GM18870 (cell line): ENCODE data around the gene SLC38A4.
"Not testable (repeated sequence)": the region's sequence is repeated elsewhere in the genome, so short reads cannot be mapped to it uniquely, and the experiment has no call there.

Experiments used
- ATAC-seq: cut with Tn5 transposase; IDR thresholded peaks from one replicate; pipeline ENCODE4 v1.9.1; 2021; ENCODE audit warnings: moderate library complexity; ENCODE audit not compliant: unreplicated experiment

Gene SLC38A4, protein sequence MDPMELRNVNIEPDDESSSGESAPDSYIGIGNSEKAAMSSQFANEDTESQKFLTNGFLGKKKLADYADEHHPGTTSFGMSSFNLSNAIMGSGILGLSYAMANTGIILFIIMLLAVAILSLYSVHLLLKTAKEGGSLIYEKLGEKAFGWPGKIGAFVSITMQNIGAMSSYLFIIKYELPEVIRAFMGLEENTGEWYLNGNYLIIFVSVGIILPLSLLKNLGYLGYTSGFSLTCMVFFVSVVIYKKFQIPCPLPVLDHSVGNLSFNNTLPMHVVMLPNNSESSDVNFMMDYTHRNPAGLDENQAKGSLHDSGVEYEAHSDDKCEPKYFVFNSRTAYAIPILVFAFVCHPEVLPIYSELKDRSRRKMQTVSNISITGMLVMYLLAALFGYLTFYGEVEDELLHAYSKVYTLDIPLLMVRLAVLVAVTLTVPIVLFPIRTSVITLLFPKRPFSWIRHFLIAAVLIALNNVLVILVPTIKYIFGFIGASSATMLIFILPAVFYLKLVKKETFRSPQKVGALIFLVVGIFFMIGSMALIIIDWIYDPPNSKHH

DNA sequence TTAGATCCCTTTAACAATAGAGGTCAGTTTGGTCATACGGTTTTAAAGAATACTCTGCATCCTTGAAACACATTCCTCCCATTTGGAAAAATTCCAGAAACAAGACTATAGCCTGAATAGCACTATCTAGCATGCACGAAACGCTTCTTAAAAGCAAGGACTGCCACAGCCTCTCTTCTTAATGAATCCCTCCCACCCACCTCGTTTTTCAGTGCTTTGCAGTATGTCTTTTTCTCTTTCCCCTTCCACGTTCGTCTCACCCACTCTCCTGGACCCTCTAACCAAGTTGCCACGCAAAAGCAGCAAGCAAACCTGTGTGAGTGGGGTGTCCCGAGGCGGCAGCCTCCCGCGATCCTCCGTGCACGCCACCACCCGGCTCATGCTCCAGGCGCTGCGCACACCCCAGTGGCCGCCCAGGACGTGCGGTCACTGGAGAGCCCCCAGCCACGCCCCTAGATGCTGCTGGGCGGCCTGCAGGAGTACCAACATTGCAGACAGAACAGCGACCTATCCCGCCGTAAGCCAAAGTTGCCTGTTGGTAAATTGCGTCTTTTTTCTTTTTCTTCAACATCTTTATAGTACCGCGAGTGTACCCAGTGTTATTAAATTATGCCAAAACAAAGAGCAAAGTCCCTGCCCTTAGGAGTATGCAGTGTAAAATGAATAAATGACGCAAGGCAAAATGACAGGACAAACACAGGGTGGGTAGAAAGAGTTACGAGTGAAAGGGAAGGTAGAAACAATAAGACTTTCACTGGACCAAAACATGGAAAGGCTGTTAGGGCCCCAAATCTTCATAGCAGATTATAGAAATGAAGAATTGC is at the start of gene SLC38A4:
TSS of gene SLC38A4 (minus strand) at position 407 of the 824 bp plus-strand sequence. CDS start 32,926 bp downstream, outside the sequence.
- ATAC-seq, result no peak

DNA sequence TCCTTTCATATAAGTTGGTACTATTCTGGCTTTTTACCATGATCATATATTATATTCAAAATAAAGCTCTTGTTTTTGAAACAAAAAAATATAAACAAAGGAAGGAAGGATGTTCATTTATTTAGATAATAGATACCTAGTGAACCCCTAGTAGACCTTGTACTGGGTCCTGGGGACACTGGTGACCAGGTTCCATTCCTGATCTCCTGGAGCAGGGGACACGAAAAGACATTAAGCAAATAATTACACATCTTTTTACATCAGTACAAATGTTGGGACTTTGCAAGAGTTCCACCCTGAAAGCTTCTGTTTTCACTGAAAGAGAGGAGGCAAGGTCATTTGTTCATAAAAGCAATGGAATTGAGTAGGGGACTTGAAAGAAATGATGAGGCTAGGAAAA is 49.3 kb upstream of the SLC38A4 start:
- ATAC-seq, result no peak

DNA sequence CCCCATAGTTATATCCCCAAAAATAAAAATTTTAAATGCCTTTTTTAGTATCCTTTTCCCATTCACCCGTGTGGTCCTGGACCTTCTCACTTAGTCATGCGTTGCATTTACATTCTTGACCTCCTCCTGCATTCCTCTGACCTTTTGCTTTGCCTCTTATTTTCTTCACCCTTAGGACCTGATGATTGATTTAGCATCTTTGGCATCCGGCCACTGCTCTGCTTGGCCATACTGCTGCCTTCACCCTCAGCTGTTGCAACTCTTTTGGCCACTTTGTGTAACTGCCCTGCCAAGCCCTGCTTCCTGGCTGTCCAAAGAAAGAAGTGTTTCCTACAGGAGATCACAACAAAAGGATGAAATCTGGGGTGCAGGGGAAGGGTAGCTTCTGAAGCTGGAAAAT is 48.8 kb upstream of the SLC38A4 start:
- no peak for ATAC-seq

DNA sequence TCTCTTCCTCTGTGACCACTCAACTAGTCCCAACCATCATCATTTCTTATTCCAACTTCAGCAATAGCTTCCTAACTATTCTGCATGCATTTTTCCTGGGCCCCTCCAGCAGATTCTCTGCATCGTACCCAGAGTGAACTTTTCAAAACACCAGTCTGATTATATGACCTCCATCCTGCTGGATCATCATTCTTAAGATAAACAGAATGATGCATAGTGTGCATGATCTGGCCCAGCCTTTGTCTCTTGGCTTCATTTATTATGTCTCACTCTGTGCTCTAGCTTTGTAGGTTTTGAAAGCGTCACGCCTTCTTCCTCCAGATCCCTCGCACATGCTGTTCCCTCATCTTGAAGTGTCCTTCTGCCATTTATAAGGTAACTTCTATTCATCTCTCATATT is 46.3 kb upstream of the SLC38A4 start:
- ATAC-seq, result no peak

DNA sequence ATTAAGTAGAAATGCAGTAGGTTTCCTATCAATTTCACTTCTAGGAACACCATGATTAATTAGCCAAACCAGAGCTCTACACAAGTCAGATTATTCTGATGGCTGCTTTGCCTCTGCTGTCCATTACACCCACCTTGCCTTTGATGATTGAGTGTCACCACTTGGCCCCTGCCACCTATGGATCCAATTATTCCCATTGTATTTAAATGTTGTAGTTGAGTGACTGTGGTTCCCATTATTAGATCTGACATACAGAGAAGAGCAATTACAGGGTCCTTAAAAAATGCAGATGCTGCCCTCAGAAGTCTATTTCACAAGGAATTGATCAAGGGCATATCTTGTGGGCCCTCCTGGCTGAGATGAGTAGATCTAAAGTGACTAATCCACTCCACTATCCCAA is 39.5 kb upstream of the SLC38A4 start:
- no peak for ATAC-seq

DNA sequence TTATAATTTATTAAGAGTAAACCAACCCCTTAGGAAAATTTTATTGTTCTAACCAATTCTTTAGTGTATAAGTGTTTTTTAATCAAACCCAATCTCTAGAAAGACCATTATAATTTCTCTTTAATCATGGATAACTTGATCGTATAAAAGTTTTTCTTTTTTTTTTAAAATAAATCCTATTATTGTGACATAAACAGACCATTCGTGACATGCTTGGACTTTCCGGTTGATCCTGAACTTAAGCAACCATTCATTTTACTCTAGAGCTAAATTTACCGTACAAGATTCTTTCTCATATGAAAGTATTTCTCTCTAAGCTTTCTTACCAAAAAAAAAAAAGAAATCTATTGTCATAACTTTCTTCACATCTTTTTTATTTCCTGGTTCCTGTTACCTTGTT is 32.6 kb upstream of the SLC38A4 start:
- no peak for ATAC-seq

DNA sequence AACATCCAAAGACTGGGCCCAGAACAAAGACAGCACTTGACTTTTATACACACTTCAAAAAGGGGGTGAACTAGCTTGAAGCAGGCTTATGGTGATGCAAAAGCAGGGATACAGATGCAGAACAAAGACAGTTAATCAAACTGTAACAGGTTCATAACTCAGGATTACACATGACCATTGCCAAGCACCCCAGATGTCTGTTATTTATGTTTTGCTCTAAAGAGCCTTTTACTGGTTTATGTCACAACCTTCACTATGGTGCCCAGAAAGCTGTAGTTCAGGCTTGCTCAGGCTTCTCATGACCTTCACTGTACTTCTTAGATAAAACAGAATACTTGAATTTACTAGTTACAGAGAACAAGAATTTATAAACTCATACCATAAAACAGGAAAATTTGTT is 31.7 kb upstream of the SLC38A4 start:
- ATAC-seq, result no peak

DNA sequence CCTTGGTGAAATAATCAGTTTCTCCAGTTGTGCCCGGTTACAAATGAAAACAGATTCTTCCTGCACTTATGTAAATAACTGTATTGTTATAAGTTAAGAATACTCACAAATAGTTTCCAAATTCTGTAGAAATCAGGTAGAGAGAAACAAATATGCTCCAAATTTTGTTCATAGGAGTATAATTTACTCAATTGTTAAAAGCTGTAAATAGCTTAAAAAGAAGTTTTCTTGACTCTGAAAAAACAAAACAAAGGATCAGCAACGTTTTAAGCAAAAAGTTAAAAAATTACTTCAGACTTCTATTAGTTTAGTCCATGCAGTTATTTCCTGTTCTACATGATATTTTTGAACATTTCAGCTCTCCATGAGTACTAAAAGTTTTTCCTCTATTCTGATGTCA is 30.0 kb upstream of the SLC38A4 start:
- no peak for ATAC-seq

DNA sequence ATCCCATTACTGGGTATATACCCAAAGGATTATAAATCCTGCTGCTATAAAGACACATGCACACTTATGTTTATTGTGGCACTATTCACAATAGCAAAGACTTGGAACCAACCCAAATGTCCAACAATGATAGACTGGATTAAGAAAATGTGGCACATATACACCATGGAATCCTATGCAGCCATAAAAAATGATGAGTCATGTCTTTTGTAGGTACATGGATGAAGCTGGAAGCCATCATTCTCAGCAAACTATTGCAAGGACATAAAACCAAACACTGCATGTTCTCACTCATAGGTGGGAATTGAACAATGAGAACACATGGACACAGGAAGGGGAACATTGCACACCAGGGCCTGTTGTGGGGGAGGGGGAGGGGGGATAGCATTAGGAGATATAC is 28.4 kb upstream of the SLC38A4 start:
- ATAC-seq, result not testable (repeated sequence)

DNA sequence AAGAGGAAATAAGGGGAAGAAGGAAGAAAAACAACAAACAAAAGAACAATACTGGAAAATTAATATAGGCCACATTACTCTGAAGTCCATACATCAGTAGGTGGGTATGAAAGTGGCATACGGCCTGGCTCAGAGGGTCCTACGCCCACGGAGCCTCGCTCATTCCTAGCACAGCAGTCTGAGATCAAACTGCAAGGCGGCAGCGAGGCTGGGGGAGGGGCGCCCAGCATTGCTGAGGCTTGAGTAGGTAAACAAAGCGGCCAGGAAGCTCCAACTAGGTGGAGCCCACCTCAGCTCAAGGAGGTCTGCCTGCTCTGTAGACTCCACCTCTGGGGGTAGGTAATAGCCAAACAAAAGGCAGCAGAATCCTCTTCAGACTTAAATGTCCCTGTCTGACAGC is 23.0 kb upstream of the SLC38A4 start:
- not testable (repeated sequence) for ATAC-seq

DNA sequence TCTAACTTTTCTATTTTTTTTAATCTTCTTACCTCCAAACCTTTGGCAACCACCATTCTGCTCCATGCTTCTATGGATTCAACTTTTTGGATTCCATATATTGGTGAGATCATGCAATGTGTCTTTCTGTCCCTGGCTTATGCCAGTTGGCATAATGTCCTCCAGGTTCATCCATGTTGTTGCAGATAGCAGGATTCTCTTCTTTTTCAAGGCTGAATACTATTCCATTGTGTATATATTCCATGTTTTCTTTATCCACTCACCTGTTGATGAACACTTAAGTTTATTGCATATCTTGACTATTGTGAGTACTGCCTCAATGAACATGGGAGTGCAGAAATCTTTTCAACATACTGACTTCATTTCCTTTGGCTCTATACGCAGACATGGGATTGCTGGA is 21.2 kb upstream of the SLC38A4 start:
- ATAC-seq, result no peak

DNA sequence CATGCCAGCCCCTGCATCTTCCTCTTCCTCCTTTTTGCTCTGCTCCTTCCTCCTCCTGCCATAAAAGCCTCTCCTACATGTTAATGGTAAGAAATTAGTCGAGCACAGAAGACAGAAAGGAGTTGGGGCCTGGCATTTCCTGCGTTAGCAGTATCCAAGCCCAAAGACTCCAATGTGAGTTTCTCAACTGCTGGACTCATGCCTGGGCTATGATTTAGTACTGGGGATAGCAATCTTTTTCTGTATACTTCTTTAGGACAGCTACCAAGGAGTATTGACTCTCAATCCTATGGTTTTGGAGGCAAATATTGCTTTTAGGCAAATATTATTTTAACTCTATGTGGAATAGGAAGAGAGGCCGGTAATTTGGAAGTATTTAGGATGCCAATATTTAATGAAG is 18.0 kb upstream of the SLC38A4 start:
- no peak for ATAC-seq

DNA sequence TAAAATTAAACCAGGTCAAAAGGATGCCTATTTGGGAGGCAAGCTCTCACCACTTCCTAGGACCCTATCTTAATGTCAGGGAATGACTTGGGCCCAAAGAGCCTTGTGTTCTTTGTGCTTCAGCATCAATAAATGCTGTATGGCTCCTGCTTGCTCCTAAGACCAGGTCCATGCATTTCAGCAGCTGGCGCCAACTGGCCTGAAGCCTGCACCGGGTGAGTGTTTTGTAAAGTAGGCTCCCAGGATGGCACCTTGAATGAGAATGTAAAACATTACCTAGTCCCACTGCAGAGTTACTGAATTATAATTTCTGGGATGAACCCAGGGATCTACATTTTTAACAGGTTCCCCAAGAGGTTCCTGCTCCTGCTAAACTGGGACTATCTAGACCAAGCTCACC is 16.1 kb upstream of the SLC38A4 start:
- ATAC-seq, result no peak

DNA sequence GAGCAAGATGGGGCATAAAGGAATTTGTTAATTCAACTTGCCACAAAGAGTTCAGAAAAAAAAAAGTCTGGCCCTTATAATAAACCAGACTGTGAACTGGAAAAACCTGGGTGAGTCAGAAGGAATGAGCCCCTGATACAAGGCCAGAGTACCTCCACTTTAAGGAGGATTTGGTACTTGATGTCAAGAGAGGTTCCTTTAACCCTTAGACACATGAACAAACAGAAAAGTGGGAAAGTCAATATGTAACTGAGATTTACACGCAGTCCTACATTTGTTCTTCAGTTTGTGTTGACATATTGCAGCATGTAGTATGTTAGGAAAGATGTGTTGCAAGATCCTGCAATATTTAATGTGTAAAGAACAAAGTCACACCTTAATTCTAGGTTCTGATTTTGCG is 14.2 kb upstream of the SLC38A4 start:
- no peak for ATAC-seq

DNA sequence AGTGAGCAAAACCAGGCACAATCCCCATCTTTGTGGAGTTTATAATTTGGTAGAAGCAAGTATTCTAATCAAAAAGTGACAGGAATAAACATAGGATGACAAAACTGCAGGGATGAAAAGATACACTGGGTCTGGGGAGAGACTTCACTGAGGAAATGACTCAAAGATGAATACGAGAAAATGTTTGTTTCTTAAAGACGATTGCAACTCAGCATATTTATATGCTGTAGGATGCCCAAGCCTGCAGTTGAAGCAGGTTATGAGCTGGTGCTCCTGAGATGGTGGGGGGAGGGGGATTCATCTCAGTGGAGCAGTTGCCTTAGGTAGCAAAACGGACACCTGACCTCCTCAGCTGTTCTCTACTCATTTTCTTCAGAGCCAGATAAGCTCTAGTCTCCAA is 13.4 kb upstream of the SLC38A4 start:
- no peak for ATAC-seq

DNA sequence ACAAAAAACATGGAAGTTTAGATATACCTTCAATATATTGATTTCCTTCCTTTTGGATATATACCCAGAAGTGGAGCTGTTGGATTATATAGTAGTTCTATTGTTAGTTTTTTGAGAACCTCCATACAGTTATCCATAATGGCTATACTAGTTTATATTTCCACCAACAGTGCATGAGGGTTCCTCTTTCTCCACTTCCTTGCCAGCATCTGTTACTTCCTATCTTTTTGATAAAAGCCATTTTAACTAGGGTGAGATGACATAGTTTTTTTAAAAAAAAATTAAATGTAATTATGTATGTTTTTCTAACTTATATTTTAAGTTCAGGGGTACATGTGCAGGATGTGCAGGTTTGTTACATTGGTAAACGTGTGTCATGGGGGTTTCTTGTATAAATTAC is 10.0 kb upstream of the SLC38A4 start:
- ATAC-seq, result no peak

DNA sequence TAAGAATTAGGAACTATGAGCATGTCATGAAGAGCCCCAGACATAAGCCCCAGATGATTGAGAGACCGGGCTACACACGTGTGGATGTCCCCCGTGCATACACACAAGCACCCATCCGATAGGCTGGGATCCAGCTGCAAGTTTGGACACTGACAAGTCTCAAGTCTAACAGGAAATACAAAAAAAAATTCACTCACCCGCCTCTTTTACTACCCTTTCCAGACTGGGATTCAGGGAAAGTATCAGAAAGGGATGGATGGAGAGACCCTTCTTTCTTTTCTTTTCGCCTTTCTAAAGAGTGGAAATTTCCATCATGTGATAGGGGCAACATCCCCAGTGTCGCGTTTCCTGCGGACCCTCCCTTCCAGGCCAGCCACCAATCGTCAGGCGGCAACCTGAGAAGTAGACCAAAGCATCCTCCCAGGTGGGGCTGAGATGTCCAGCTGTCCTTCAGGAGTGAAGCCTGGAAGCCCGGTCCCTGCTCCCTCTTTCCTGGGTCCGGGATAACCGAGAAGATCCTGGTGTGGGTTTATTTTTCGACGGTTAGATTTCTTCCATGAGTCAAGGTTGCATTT is 6.4 kb upstream of the SLC38A4 start:
- ATAC-seq, result no peak

DNA sequence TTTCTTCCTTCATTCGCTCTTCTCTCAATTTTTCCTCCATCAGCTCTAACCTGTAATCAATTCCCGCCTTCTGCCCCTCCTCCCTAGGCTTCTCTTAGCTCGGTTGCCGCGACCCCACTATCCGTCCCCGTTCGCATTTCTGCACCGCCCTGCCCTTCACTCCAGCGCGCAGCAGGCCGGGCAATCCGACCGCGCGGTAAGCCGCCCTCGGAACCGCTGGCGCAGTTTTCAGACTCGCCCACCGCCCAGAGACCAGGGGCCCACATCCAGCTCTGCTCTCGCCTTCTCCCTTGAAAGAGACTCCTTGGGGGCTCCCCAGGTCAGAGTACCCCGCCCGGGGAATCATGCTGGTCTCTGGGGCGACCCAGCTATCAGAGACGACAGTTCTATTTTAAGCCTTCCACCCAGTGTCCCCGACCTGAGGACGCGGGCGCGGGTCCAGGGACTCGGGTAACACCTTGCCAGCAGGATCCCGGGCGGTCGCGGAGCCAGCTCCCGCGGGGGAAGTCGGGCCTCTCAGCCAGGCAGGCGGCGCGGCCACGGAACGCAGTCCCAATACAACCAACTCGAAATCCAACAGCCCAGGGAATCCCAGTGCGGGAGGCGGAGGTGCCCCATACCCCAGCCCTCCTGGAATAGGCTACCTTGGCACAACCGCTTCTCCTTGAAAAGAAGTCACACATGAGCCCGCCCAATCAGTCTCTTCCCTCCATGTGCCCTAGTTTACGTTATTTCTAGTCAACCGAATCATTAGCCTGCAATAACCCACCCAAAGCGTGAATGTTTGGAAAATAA is 5.7 kb upstream of the SLC38A4 start:
- no peak for ATAC-seq

DNA sequence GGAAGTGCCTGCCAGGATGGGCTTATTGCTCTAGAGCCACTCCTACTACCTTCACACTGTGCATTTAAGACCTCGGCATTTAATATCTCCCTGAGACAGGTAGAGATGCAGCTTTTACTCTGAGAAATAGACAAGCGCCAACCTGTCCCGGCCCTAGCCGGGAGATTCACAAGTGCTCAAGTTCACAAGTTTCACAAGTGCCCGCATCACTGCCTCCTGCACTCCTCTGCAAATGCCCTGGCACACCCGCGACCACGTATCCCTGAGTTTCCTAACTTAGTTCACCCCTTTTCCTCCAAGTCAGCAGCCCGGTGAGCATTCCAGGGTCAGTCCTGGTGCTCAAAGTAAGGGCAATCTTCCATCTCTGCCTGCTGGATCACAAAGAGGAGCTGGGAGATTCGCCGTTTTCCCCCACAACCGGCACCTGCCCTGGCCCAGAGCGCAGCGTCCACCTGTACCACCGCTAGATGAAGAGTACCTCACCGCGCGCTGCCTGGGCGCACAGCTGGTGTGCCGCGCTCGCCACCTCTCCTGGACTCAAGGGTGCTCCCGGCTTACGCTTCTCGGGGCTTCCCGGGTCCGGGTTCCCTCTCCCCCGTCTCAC is 5.0 kb upstream of the SLC38A4 start:
- no peak for ATAC-seq

DNA sequence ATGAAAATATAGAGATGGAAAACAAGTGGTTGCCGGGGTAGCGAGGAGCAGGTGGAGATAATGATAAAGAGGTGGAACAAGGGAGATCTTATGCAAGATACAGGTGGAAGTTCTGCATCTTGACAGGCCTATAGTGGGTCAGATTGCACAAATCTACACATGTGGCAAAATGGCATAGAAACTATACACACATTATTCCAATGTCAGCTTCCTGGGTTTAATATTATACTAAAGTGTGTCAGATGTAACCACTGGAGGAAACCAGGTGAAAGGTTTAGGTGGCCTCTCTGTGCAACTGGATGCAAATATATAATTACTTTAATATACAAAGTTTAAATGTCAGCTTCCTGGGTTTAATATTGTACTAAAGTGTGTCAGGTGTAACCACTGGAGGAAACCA is 1.1 kb downstream of the SLC38A4 start:
- no peak for ATAC-seq
